GM06990 (cell line): ENCODE data around the gene IL17B.

Experiments used
- DNase-seq: peaks from one replicate; pipeline ENCODE4 v3.0.0-alpha.2; 2011; ENCODE audit not compliant: insufficient read length; ENCODE audit errors: extremely low read depth
- H3K27me3 ChIP-seq: replicated peaks from 2 replicates; pipeline ENCODE4 v1.6.0; 2011; ENCODE audit warnings: low read length; ENCODE audit not compliant: control insufficient read depth, insufficient read depth
- H3K36me3 ChIP-seq: 2 replicates; pipeline ENCODE4 v1.5.1; 2011; ENCODE audit warnings: low read length; ENCODE audit not compliant: control insufficient read depth, insufficient read depth
- H3K4me3 ChIP-seq: replicated peaks from 2 replicates; pipeline ENCODE4 v1.5.1; 2011; ENCODE audit warnings: low read depth, mild to moderate bottlenecking, control low read depth, low read length
- CTCF ChIP-seq: IDR thresholded peaks from 2 replicates; pipeline ENCODE4 v1.5.1; 2011; ENCODE audit warnings: low read length, control low read depth, mild to moderate bottlenecking, inconsistent platforms; ENCODE audit not compliant: insufficient read depth, poor library complexity, severe bottlenecking

IL17B gene

GRCh38 chr5:149328177-149328576 is 50.9 kb downstream of the IL17B start:
- TF ChIP-seq CTCF: no peak
- no peaks in the 10 kb centered on the region for H3K27me3 ChIP-seq

GRCh38 chr5:149326611-149327010 is 52.5 kb downstream of the IL17B start:
- no peak for DNase-seq
- no peak overlapping the region for H3K4me3 ChIP-seq
- no peak for TF ChIP-seq CTCF

More at GRCh38 chr5:149328177-149328576, 50.9 kb downstream of the IL17B start:
- H3K4me3 ChIP-seq: no peak overlapping the region
- no peak for DNase-seq
- H3K36me3 ChIP-seq: no peaks in the 10 kb centered on the region

GRCh38 chr5:149325894-149326293 is 53.2 kb downstream of the IL17B start:
- no peak for TF ChIP-seq CTCF
- Histone ChIP-seq H3K4me3 (no peak overlapping the region), H3K27me3 (no peaks in the 10 kb centered on the region), H3K36me3 (no peaks in the 10 kb centered on the region)
- no peak for DNase-seq

More at GRCh38 chr5:149326611-149327010, 52.5 kb downstream of the IL17B start:
- Histone ChIP-seq H3K36me3 (no peaks in the 10 kb centered on the region), H3K27me3 (no peaks in the 10 kb centered on the region)

- Histone ChIP-seq H3K36me3 (no peaks in the 10 kb centered on the region), H3K27me3 (no peaks in the 10 kb centered on the region), H3K4me3 (no peak overlapping the region)
- no peak for TF ChIP-seq CTCF
- no peak for DNase-seq
Measured at GRCh38 chr5:149325166-149325735, 53.8 kb downstream of the IL17B start.

GRCh38 chr5:149324641-149325040 is 54.5 kb downstream of the IL17B start:
- TF ChIP-seq CTCF: no peak
- Histone ChIP-seq H3K36me3 (no peaks in the 10 kb centered on the region), H3K4me3 (no peak overlapping the region), H3K27me3 (no peaks in the 10 kb centered on the region)
- DNase-seq: no peak
